Right cardiac atrium (tissue), 5 donors: ENCODE measurements around the gene IL3RA. TPM values are rescaled to one million over a fixed set of nuclear protein-coding genes. Genes with fewer than 3 reads are reported as not detected.
"Not testable (repeated sequence)": the region's sequence is repeated elsewhere in the genome, so short reads cannot be mapped to it uniquely, and the experiment has no call there.

Experiments
- ATAC-seq, 2 donors: fragments of 200-7000 bp; cut with Tn5 transposase; one replicate each; pipeline versions ENCODE4 v1.8.0 to v1.9.1; 2020; ENCODE audit warnings: moderate library complexity in 2 of 2, mild to moderate bottlenecking in 1 of 2
- DNase-seq, 3 donors: peaks; one replicate each; pipeline ENCODE4 v3.0.0-alpha.2; 2020
- H3K27ac ChIP-seq: one replicate; pipeline ENCODE4 v1.5.1; 2013; ENCODE audit warnings: mild to moderate bottlenecking, low read length, control low read depth, moderate library complexity
- H3K27me3 ChIP-seq: one replicate; pipeline ENCODE4 v1.6.1; 2013; ENCODE audit not compliant: control insufficient read depth, insufficient read depth
- H3K4me1 ChIP-seq: one replicate; pipeline ENCODE4 v1.6.1; 2013; ENCODE audit warnings: low read length; ENCODE audit not compliant: control insufficient read depth, insufficient read depth
- H3K4me3 ChIP-seq: one replicate; pipeline ENCODE4 v1.5.1; 2013; ENCODE audit warnings: low read length, control low read depth
- H3K9me3 ChIP-seq: one replicate; pipeline ENCODE4 v1.6.1; 2013; ENCODE audit warnings: low read length; ENCODE audit not compliant: control insufficient read depth
- WGBS: extraction: QIAGEN DNeasy Blood & Tissue Kit; methylation state at CpG from one replicate; pipeline ENCODE4 v1.1.7; 2013; 5-methylcytosine and 5-hydroxymethylcytosine counted together
- intact Hi-C, 4 donors: fragments of 100-400 bp; cut with DNase I; formaldehyde crosslinking; loops; one replicate each; pipeline versions ENCODE4 v1.11.0 to v1.14.0; 2022 to 2023
- polyA plus RNA-seq: library from polyadenylated mRNA; stranded (reverse); fragments of 200-250 nt; gene quantifications from one replicate; pipeline ENCODE4 v1.2.3, GENCODE V29; 2013
- total RNA-seq, 4 donors: library from RNA; stranded (reverse); fragmentation: NEBNext Ultra II Directional; extraction: Animal tissue kit (Norgen Biotek cat#: 25700); gene quantifications; one replicate each; pipeline ENCODE4 v1.2.1, GENCODE V29; 2021
- donor health status: healthy with polysubstance abuse.
- donor health status: DM: no; HTN: yes; CAD: no.
- donor health status: DM: no; HTN: no; CAD: no.
- donor health status: DM: no; HTN: yes; CAD: no; lungs with severe emphysema.
- donor health status: DM: yes; HTN: yes; CAD: no.

Gene IL3RA
- total and polyA plus RNA-seq, 5 donors, result 2.6 to 8.7 (median 3.2) TPM

- intact Hi-C loops, result no loop called here
- H3K4me1 ChIP-seq, result no peaks in the 10 kb centered on the region
- H3K27ac ChIP-seq, result no peak overlapping the region
- no peak overlapping the region for H3K4me3 ChIP-seq
- ATAC-seq (peak in 1 of 2 donors; percentile 9), DNase-seq (peak in 2 of 3 donors; percentile 45 to 47)
- no peaks in the 10 kb centered on the region for H3K9me3 ChIP-seq
- 89% methylated on average over 30 of the region's 30 CpGs for WGBS
- H3K27me3 ChIP-seq, result no peaks in the 10 kb centered on the region
Measured at GRCh38 chrX:1401611-1402430, 65.2 kb downstream of the IL3RA start.

- Histone ChIP-seq H3K9me3 (no peaks in the 10 kb centered on the region), H3K27me3 (no peaks in the 10 kb centered on the region), H3K4me1 (no peaks in the 10 kb centered on the region), H3K27ac (no peak overlapping the region), H3K4me3 (no peak overlapping the region)
- WGBS, result 97% methylated on average over 10 of the region's 10 CpGs
- DNase-seq (peak in 2 of 3 donors; percentile 25 to 45), ATAC-seq (no peak)
- intact Hi-C loops, result no loop called here
Measured at GRCh38 chrX:1403228-1403627, 66.6 kb downstream of the IL3RA start.

GRCh38 chrX:1403867-1404266 is 67.3 kb downstream of the IL3RA start:
- H3K9me3 ChIP-seq, H3K27me3 ChIP-seq, DNase-seq, H3K27ac ChIP-seq, H3K4me1 ChIP-seq, ATAC-seq, H3K4me3 ChIP-seq, intact Hi-C loops: not testable (repeated sequence)
- WGBS, result over 99% methylated on average over 3 of the region's 3 CpGs

GRCh38 chrX:1405769-1406168 is 69.2 kb downstream of the IL3RA start:
- H3K27me3 ChIP-seq, ATAC-seq, H3K4me1 ChIP-seq, H3K9me3 ChIP-seq, intact Hi-C loops, H3K27ac ChIP-seq, H3K4me3 ChIP-seq, DNase-seq: not testable (repeated sequence)
- 97% methylated on average over 2 of the region's 2 CpGs for WGBS

GRCh38 chrX:1407035-1407434 is 70.5 kb downstream of the IL3RA start:
- H3K27ac ChIP-seq, result no peak overlapping the region
- intact Hi-C loops, result no loop called here
- H3K4me1 ChIP-seq, result no peaks in the 10 kb centered on the region
- ATAC-seq (no peak), DNase-seq (no peak)
- no peaks in the 10 kb centered on the region for H3K27me3 ChIP-seq
- H3K9me3 ChIP-seq, result no peaks in the 10 kb centered on the region
- no peak overlapping the region for H3K4me3 ChIP-seq

GRCh38 chrX:1411326-1411725 is 74.7 kb downstream of the IL3RA start:
- DNase-seq, result peak in 1 of 3 donors; percentile 29
- Histone ChIP-seq H3K4me3 (no peak overlapping the region), H3K4me1 (no peaks in the 10 kb centered on the region), H3K27me3 (no peaks in the 10 kb centered on the region), H3K27ac (no peak overlapping the region), H3K9me3 (no peaks in the 10 kb centered on the region)
- intact Hi-C loops, result no loop called here
- no peak for ATAC-seq
- WGBS, result 79% methylated on average over 12 of the region's 12 CpGs

- H3K4me1 ChIP-seq, result no peaks in the 10 kb centered on the region
- no peak overlapping the region for H3K4me3 ChIP-seq
- WGBS, result 91% methylated on average over 31 of the region's 31 CpGs
- H3K27me3 ChIP-seq, result no peaks in the 10 kb centered on the region
- no peaks in the 10 kb centered on the region for H3K9me3 ChIP-seq
- intact Hi-C loops, result no loop called here
- DNase-seq (peak in 2 of 3 donors; percentile 23 to 37), ATAC-seq (no peak)
- H3K27ac ChIP-seq, result no peak overlapping the region
Measured at GRCh38 chrX:1412551-1413161, 76.1 kb downstream of the IL3RA start.

- no peak overlapping the region for H3K4me3 ChIP-seq
- ATAC-seq (no peak), DNase-seq (no peak)
- H3K4me1 ChIP-seq, result no peaks in the 10 kb centered on the region
- intact Hi-C loops, result no loop called here
- no peaks in the 10 kb centered on the region for H3K27me3 ChIP-seq
- H3K9me3 ChIP-seq, result no peaks in the 10 kb centered on the region
- no peak overlapping the region for H3K27ac ChIP-seq
- 83% methylated on average over 15 of the region's 15 CpGs for WGBS
Measured at GRCh38 chrX:1416327-1416784, 79.8 kb downstream of the IL3RA start.

GRCh38 chrX:1416965-1417760 is 80.6 kb downstream of the IL3RA start:
- Histone ChIP-seq H3K27me3 (no peaks in the 10 kb centered on the region), H3K4me3 (no peak overlapping the region), H3K4me1 (no peaks in the 10 kb centered on the region), H3K27ac (no peak overlapping the region), H3K9me3 (no peaks in the 10 kb centered on the region)
- WGBS, result 87% methylated on average over 14 of the region's 14 CpGs
- intact Hi-C loops, result no loop called here
- DNase-seq, result peak in 1 of 3 donors; percentile 8
- no peak for ATAC-seq

GRCh38 chrX:1417921-1418771 is 81.6 kb downstream of the IL3RA start:
- no peaks in the 10 kb centered on the region for H3K27me3 ChIP-seq
- DNase-seq (peak in 1 of 3 donors; percentile 42), ATAC-seq (no peak)
- H3K9me3 ChIP-seq, result peaks cover 2% of the 10 kb centered on the region
- no peaks in the 10 kb centered on the region for H3K4me1 ChIP-seq
- intact Hi-C loops, result no loop called here
- H3K27ac ChIP-seq, result no peak overlapping the region
- no peak overlapping the region for H3K4me3 ChIP-seq
- 95% methylated on average over 20 of the region's 20 CpGs for WGBS
